Peyer's patch (tissue), 4 donors: ENCODE data around the gene SLC18A3. TPM values are rescaled to one million over a fixed set of nuclear protein-coding genes. Genes with fewer than 3 reads are reported as not detected.

Experiments
- DNase-seq, 3 donors: peaks; one replicate each; pipeline ENCODE4 v3.0.0-alpha.2; 2017 to 2019
- H3K27ac ChIP-seq, 4 donors: fragments of 200-600 bp; sonication (generic); one replicate each; pipeline ENCODE4 v1.5.1; 2016 to 2019
- H3K27me3 ChIP-seq, 2 donors: fragments of 200-600 bp; sonication (generic); one replicate each; pipeline ENCODE4 v1.5.1; 2019
- H3K36me3 ChIP-seq, 3 donors: fragments of 200-600 bp; sonication (generic); one replicate each; pipeline ENCODE4 v1.5.1; 2016 to 2019
- H3K4me1 ChIP-seq, 4 donors: fragments of 200-600 bp; sonication (generic); one replicate each; pipeline ENCODE4 v1.5.1; 2016 to 2019
- H3K4me3 ChIP-seq, 4 donors: fragments of 200-600 bp; sonication (generic); 1 replicate in 3 of 4; 2 replicates in 1 of 4; pipeline ENCODE4 v1.5.1; 2016 to 2019; ENCODE audit warnings: mild to moderate bottlenecking in 1 of 4
- H3K9me3 ChIP-seq, 4 donors: fragments of 200-600 bp; sonication (generic); one replicate each; pipeline ENCODE4 v1.5.1; 2016 to 2019; ENCODE audit warnings: mild to moderate bottlenecking in 1 of 4
- CTCF ChIP-seq, 6 experiments: fragments of 450-650 bp in 4 of 6; fragments of 200-600 bp in 2 of 6; sonication (generic) in 1 of 6; IDR thresholded peaks; one replicate each; pipeline ENCODE4 v1.5.1; 2017 to 2019; ENCODE audit warnings: antibody characterized with exemption in 6 of 6, mild to moderate bottlenecking in 3 of 6, moderate library complexity in 1 of 6
- POLR2A ChIP-seq, 2 donors: fragments of 450-650 bp; IDR thresholded peaks; one replicate each; pipeline ENCODE4 v1.5.1; 2017; ENCODE audit warnings: antibody characterized with exemption in 2 of 2, mild to moderate bottlenecking in 2 of 2, moderate library complexity in 2 of 2
- total RNA-seq, 4 donors: library from RNA; depleted of rRNA; stranded (reverse); fragments of >200 nt; gene quantifications; one replicate each; pipeline ENCODE4 v1.1.0, GENCODE V29; 2016

The SLC18A3 gene
- total RNA-seq, 4 donors from 2014 or later, result 0.47 TPM; not detected in 3

DNA sequence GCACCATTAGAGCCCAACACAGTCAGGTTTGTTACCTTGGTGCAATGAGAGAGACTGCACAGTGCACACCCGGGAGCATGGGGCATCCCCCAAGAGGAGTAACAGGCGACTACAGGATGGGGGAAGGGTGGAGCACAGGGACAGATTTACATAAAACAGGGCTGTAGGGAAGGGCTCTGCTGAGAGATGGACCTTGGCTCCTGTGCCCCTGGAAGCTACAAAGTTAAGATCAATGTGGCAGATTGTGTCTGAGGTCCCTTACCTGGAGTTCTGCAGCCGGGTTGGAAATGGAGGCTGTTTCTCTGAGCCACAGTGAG lies 13.7 kb upstream of the SLC18A3 start:
- Histone ChIP-seq H3K4me1 (no peaks in the 10 kb centered on the region), H3K36me3 (no peaks in the 10 kb centered on the region), H3K4me3 (no peak overlapping the region), H3K9me3 (no peaks in the 10 kb centered on the region), H3K27me3 (no peaks in the 10 kb centered on the region), H3K27ac (no peak overlapping the region)
- no peak for DNase-seq
- no peak for TF ChIP-seq CTCF (IDR thresholded peaks at IDR 0.05)
- no peak for TF ChIP-seq POLR2A (IDR thresholded peaks at IDR 0.05)

DNA sequence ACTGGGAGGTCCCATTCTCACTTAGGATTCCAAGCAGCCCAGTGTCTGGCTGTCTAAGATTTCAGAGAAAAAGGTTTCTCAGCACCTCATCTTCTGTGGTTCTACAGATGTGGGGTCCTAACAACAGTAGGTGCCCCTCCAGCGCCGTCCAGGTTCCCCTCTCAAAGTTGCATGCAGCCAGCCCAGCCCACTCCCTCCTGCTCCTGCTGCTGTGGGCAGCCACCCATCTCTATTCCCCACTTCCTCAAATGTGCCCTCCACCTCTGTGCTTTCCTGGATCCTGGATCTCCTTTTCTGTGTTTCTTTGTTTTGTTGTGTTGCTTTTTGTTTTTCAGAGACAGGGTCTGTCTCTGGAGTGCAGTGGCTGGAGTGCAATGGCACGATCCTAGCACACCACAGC lies 13.3 kb upstream of the SLC18A3 start:
- no peak for DNase-seq
- no peaks in the 10 kb centered on the region for H3K27me3 ChIP-seq

GRCh38 chr10:49597426-49598163 lies 12.5 kb upstream of the SLC18A3 start:
- TF ChIP-seq CTCF (IDR thresholded peaks at IDR 0.05) (no peak), POLR2A (IDR thresholded peaks at IDR 0.05) (no peak)
- no peaks in the 10 kb centered on the region for H3K36me3 ChIP-seq

More for the DNA sequence above, 13.3 kb upstream of the SLC18A3 start:
- no peak overlapping the region for H3K4me3 ChIP-seq
- H3K27ac ChIP-seq, result no peak overlapping the region
- TF ChIP-seq CTCF (IDR thresholded peaks at IDR 0.05) (no peak), POLR2A (IDR thresholded peaks at IDR 0.05) (no peak)
- H3K9me3 ChIP-seq, result no peaks in the 10 kb centered on the region
- H3K36me3 ChIP-seq, result no peaks in the 10 kb centered on the region
- H3K4me1 ChIP-seq, result no peaks in the 10 kb centered on the region

GRCh38 chr10:49598164-49598856 lies 11.8 kb upstream of the SLC18A3 start:
- Histone ChIP-seq H3K36me3 (no peaks in the 10 kb centered on the region), H3K4me1 (no peaks in the 10 kb centered on the region), H3K9me3 (no peaks in the 10 kb centered on the region), H3K4me3 (no peak overlapping the region), H3K27ac (no peak overlapping the region), H3K27me3 (no peaks in the 10 kb centered on the region)
- peak in 1 of 3 donors; percentile 37 for DNase-seq
- no peak for TF ChIP-seq CTCF (IDR thresholded peaks at IDR 0.05)
- TF ChIP-seq POLR2A (IDR thresholded peaks at IDR 0.05), result no peak

More at GRCh38 chr10:49597426-49598163, 12.5 kb upstream of the SLC18A3 start:
- H3K4me1 ChIP-seq, result no peaks in the 10 kb centered on the region
- H3K4me3 ChIP-seq, result no peak overlapping the region
- peak in 1 of 3 donors; percentile 24 for DNase-seq
- H3K27ac ChIP-seq, result no peak overlapping the region
- no peaks in the 10 kb centered on the region for H3K9me3 ChIP-seq
- no peaks in the 10 kb centered on the region for H3K27me3 ChIP-seq

DNA sequence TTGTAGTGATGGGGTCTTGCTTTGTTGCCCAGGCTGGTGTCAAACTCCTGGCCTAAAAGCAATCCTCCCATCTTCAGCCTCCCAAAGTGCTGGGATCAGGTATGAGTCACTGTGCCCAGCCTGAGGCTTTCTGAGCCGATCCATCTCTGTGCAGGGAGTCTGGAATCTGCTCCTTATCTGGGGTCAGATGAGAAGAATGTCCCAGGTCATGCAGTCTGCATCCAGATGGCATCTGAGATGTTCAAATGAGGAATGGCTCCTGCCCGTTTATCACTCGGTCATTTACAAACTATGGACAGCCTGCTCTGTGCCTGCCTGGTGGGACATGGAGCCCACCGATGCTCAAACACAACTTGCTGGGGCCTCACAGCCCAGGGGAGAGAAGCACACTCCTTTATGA lies 11.1 kb upstream of the SLC18A3 start:
- H3K27ac ChIP-seq, result no peak overlapping the region
- no peaks in the 10 kb centered on the region for H3K27me3 ChIP-seq
- H3K9me3 ChIP-seq, result no peaks in the 10 kb centered on the region
- H3K36me3 ChIP-seq, result no peaks in the 10 kb centered on the region
- TF ChIP-seq CTCF (IDR thresholded peaks at IDR 0.05), result no peak
- H3K4me1 ChIP-seq, result no peaks in the 10 kb centered on the region
- no peak overlapping the region for H3K4me3 ChIP-seq
- DNase-seq, result no peak
